Pulmonary artery endothelial cell (primary cell): ENCODE data around the gene MRPL44. TPM values are rescaled to one million over a fixed set of nuclear protein-coding genes. Genes with fewer than 3 reads are reported as not detected.

Experiments
- DNase-seq: peaks from one replicate; pipeline ENCODE4 v3.0.0-alpha.2; 2011; ENCODE audit warnings: low read depth, low spot score
- total RNA-seq: library from RNA; depleted of rRNA; stranded (reverse); fragments of >200 nt; gene quantifications from 2 replicates; pipeline ENCODE4 v1.2.3, GENCODE V29; 2014

MRPL44 gene
- total RNA-seq = 39.0 and 43.7 TPM in 2 replicates

DNA sequence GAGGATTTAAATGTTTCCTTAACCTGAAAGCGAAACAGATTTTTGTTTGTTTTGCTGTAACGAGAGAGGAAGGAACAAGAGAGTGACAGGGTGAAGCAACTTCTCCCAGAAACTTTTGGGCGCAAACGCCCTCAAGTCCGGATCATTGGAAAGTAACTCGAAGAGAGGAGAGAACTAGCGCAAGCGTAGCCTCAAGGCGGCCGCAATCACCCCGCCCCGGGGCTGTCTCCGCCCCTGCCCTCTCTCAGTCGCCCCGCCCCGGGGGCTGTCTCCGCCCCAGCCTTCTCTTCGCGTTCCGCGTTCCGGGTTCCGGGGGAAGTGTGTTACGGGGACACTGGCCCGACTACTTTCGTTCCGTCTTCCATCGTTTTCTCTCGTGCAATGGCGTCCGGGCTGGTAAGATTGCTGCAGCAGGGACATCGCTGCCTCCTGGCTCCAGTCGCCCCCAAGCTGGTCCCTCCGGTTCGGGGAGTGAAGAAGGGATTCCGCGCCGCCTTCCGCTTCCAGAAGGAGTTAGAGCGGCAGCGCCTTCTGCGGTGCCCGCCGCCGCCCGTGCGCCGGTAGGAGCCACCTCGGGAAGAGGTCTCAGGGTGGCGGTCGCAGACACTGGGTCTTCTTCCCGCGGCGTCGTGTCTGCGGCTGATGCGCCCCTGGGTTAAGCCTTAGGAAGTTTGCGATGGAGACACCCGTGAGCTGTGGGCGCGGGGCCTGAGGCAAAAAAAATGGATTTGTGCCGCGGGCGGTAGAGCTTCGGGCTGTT is at the start of gene MRPL44:
MRPL44 (plus strand) TSS at position 372 of the 760 bp plus-strand sequence; CDS start at position 382, 10 bp downstream.
- peak; percentile 80 for DNase-seq

DNA sequence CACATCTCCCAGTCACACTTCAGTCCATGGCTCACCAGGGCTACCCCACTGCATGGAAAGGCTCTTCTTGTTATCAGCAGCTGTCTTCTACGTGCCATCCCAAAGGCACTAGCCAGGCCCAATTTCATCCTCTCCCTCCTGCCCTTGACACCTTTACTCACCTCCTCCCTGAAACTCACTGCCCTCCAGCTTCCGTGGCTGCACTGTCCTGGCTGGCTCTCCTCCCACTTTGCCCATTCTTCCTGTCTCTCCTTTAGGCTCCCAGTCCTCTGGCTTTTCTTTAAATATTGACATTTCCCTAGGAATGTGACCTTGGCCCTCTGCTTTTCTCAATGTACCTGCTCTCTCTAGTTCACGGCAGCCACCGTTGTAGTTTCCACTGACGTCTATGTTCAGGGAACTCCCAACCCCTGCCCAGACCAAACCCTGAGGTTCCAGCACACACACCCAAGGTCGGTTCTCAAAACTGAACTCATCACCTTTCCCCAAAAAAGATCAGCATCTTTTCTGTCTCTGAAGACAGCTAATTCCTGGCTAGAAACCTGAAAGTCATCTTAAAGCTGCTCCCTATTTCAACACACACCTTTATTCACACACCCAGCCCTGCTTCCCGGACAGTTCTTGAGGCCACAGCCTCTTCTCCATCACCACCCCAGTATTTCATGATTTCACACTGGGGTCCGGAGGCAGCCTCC is 48.8 kb upstream of the MRPL44 start:
- no peak for DNase-seq

DNA sequence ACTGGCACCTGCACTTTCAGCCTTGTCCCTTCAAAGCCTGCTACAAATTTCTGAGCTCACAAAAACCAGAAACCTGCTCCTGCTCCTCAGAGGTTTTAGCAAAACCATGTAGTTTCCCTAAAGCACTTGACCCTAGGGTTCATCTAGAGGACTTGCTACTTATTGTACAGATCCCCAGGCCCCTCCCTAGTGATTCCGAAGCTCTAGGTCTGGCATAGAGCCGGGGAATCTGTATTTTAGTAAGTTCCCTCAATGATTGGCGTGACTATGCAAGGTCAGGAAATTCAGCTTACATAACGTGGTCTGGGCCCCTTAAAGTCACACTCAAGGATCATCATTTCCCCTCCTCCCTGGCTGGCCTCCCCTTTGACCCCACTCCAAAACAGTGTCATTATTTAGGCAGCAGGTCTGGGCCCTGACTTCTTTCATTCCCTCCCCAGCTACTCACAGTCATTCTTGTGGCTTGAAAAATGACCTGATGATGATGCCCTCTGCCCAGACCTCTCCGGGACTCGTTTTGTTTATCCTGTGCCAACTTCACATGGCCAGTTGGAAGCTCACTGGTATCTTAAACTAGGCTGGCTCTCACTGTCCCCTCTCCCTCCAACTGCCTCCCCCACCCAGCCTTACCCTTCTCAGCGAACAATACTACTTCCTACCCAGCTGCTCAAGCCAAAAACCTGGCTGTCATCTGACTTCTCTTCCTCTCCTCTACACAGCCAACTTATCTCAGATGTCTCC is 48.1 kb upstream of the MRPL44 start:
- DNase-seq = no peak

DNA sequence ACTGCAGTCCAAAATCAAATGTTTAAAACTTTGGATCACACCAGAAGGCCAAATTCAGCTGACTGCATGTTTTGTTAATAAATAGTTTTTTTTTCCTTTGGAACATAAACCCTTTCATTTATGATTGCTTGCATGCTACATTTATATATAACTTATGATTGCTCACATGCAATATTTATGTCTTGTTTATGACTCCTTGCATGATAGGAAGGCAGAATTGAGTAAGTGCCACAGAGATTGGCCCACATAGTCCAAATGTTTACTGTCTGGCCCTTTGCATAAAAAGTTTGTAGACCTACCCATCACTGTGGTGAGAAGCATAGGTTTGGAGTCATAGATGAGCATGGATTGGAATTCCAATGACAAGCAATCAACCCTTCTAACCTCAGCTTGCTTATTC is 42.9 kb upstream of the MRPL44 start:
- DNase-seq = no peak

DNA sequence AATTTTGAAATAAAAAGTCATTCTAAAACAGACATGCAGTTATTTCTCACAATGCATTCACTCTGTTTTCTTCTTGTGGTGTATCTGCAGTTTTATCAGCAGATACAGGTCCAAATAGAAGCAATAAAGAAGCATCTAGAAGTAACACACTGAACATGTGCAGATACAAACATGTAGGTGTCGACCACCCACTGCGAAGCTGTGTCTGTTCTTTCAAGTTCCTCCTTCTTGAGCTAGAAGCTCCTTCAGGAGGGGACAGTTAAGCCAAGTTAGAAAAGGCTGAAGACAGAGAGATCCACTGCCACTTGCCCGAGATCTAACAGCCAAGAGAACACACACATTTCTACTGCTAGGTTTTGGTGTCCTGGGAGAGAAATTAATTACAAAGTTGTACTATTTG is 42.2 kb upstream of the MRPL44 start:
- no peak for DNase-seq

DNA sequence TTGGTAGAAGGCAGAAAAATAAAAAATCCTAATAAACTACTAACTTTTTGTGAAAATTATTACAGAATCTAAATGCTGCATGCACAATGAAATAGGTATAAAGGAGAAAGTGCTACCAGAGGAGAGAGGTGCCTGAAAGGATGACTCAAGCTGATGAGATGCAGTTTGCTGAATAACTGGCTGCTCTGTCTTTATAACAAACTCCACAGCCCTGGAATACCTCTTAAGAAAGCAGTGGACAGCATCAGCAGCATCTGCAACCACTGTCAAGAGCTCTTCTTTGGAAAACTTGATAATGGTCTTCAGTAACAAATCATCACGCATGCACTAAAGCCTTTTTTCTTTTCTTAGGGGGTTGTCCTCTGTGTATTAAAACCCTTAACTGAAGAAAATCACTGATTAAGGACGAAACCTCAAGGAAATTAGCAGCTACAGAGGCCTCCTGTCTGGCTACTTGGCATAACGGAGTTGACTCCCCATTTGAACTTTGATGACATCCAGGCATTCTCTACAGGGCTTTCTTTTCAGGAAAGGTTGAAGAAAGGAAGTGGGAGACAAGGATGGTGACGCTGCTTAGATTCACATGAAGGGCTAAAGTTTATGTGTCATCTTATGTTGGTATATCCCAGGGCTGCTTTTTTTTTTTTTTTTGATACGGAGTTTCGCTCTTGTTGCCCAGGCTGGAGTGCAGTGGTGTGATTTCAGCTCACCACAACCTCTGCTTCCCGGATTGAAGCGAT is 40.9 kb upstream of the MRPL44 start:
- DNase-seq = no peak

DNA sequence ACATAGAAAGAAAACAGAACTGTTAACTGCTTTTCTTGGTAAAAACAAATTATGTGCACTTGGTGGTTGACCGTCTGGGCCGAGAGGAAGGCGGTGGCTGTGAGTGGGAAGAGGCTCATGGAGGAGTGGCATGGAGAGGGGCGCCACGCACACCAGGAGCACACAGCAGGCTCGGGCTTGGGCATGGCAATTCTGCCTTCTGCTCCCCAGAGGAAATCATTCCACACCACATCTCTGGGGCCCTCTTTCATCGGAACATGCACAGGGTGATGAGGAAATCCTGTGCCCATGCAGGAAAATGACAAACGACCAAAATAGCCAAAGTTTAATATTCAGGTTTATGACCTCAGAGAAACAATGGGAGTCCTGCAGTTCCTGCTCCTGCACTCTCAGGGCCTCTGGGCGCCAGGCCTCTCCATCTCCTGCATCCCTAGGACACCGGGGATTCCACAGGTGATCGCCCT is 38.6 kb upstream of the MRPL44 start:
- no peak for DNase-seq

DNA sequence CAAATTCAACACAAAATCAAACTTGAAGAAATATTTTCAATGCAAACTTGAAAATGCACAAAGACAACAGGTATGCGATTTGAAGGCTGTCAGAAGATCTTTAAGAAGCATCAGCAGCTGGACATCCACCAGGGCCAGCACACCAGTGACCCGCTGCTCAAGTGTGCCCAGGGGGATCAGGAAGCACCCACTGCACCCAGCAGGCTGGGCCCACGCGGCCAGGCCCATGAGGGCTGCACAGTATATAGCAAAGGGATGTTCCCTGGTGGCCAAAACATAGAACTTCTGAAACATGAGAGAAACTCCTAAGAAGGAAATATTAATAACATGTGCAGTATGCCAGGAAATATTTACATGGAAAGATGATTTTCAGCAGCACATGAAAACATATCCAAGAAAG is 37.2 kb upstream of the MRPL44 start:
- no peak for DNase-seq

DNA sequence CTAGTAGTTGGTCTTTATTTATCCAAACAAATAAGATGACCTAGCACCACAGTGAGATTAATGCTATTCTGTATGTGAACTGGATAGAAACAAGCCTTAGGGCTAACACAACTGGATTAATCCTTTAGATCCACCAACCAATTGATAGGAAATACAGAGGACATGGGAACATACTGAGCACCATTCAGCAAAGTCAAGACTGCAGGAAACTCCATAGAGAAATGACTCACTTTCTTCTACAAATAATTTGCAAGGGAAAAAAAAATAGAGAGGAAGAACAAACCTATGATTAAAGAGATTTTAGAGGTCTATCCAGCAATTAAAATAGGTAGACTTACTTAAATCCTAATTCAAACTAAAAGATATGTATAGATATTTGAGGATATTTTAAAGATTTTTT is 36.1 kb upstream of the MRPL44 start:
- DNase-seq = no peak

DNA sequence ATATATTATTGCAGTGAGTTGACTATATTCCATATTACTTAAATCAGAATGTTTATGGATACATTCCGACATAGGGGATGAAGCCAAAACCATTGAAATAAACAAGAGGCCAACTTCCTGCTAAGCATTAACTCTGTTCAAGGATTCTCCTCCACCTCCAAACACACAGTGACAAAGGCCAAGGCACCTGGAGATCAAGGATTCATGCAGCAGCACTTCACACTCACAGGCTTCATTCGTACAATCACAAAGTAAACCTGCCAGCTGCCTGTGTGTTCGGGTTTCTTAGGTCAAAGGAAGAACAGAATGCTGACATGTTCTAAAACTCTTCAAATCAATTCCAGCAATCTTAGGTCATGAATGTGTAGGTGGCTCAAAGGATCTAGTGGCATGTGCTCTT is 35.0 kb upstream of the MRPL44 start:
- no peak for DNase-seq

DNA sequence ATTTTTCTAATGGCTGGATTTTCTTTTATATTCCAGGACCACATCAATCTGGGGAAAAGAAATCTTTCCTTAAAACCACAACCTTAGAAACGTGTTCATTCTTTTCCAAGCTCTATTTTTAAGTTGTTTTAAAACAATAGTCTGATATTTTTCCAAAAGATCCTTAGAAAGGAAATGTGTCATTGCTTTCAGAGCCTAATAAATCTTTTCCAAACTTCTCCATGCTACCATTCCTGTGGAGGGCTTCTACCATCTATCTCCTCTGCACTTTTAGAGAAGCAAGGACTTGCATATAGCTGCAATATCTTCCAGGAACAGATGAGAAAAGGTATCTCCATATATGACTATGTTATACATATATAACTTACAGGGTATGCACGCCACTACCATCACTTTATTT is 33.3 kb upstream of the MRPL44 start:
- no peak for DNase-seq

DNA sequence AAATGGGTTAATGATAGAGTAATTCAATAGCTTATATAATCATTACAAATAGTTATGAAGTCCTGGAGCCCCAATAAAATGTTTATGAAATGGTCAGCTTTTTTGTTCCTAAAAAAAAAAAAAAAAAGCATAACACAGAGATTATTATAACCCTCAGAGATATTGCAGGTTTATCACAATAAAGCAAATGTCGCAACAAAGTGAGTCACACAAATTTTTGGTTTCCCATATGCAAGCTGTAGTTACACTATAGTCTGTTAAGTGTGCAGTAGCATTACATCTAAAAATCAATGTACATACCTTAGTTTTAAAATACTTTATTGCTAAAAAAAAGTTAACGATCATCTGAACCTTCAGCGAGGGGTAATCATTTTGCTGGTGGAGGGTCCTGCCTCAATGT is 32.2 kb upstream of the MRPL44 start:
- DNase-seq = no peak

DNA sequence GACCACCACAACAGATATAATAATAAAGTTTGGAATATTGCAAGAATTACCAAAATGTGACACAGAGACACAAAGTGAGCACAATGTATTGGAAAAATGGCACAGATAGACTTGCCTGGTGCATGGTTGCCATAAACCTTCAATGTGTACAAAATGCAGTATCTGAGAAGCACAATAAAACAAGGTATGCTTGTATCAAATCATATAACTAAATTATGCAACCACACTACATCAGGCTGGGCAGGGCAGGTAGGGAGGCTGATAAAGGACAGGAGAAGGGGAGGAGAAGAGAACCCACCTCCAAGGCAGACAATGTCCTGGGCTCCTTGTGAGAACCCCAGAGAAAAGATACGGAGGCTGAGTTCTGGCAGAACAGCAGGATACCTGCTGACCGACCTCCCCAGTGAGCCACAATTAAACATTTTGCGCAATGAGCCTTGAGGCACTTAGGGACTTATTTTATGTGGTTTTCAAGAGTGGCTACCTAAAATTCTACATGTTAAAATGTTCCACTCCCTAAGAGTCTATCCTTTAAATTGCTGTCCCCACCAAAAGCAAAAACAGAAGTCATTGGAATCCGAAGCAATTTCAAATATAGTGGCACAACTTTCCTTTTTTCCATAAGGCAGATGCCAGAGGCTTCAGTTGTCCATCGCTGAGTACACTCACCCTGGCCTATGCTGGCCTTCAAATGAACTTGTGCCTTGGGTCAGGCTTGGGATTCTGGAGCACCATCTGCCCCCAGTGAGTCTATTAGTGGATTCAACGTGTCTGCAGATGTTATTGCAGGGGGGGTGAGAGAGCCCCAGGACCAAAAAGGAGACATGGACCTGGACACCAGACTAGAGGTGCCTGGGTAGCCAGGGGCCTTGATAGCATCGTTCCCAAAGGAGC is 28.9 kb upstream of the MRPL44 start:
- no peak for DNase-seq

DNA sequence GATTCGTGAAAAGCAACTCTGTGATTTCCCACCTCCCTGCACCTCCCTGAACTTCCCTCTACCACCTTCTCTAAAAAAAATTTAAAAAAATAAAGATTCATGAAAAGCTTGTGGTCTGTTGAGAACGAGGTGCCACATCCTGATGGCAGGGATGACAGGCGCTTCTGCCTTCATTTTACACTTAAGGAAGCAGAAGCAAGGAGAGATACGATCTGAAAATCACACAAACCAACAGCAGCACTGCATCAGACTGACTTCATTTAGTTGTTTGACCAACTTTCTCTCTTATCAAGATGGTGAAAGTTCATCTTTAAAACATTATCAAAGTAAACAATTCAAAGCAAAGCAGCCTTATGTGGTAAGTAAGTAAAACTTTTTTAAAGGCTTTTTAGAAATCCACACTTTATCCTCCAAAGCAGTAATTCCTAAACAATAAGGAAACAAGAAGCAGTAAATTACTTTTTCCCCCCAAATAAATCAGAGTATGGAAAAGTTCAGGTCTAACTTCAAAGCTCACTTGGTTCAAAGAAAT is 27.6 kb upstream of the MRPL44 start:
- no peak for DNase-seq

DNA sequence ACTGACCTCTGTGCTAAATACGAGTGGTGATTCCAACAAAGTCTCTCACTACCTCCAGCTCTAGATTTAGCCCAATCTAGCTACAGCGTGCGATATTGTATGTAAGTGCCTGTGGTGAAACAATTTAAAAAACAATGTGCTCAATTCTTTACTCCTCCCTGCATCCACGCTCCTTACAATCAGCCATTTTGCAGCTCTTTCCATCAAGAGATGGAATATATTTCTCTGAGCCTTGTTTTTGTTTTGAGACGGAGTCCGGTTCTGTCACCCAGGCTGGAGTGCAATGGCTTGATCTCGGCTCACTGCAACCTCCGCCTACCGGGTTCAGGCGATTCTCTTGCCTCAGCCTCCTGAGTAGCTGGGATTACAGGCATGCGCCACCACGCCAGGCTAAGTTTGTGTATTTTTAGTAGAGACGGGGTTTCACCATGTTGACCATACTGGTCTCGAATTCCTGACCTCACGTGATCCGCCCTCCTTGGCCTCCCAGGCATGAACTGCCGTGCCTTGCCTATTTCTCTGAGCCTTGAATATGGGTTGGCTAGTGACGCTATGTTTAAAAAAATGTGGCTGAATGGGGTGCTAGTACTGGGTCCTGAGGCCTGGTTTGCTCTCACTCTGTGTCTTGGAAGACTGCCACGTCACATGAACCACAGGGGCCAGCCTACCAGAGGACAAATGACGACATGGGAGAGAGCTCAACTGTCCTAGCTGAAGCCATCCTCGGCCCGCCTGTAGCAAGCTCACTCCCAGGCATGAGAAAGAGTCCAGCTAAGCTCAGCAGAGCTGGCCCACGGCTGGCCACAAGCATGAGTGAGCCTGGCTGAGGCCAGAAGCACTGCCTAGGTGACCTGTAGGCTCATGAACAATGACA is 26.9 kb upstream of the MRPL44 start:
- no peak for DNase-seq

DNA sequence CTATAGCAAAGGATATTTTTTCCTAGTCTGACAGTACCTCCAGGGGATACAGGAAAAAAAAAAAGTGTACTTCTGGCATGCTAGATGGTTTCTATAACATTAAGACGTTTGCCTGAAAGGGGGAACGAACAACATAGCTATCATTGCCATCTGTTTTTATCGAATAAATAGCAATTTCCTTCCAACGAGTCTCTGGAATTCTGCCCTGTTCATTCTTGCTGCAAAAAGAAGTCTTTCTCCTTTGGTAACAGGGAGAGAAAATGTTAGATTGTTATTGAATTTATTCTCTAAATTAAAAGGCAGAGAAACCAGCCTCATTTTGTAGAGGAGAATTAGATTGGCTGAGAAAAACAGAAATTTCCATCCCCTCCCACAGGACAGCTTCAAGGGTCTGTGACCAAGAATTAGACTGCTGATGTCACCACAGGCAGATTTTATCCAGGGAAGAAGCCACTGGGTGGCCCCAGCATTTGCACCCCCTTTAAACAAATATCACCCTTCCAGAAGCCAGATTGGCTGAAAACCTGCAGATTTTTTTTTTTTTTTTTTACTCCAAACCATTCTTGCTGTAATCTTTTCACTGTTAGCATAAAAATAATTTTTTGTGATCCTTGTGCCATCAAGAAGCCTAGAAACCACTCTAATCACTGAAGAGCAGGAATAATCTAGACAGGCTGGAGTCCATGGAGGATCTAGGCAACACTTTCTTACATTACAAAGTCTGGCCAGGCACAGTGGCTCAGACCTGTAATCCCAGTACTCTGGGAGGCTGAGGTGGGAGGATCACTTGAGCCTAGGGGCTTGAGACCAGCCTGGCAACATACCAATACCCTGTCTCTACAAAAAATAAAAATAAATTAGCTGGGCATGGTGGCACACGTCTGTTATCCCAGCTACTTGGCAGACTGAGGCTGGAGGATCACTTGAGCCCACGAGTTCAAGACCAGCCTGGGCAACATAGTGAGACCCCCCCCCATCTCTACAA is 24.2 kb upstream of the MRPL44 start:
- DNase-seq = no peak

DNA sequence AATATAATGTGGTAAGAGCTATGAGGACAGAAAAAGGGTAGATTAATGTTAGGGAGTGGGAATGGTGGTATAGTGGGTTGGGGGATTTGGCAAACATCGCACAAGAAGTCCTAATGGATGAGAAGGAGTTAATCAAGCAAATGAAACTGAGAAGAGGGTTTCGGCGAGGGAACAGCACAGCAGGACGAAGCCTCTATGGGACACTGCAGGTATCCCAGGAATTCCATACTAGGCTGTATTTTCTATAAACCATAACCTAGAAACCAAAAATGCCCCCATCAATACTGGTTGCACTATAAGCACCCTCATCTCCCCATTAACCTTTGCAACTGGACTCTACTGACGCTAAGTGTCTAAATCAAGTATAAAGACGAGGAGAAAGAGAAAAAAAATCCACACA is 22.4 kb upstream of the MRPL44 start:
- no peak for DNase-seq
